Left forelimb (tissue), 1 donor: ENCODE data around the gene TMEM219.
"Not testable (repeated sequence)": the region's sequence is repeated elsewhere in the genome, so short reads cannot be mapped to it uniquely, and the experiment has no call there.

Experiments
- DNase-seq: peaks from one replicate; pipeline ENCODE4 v3.0.0-alpha.2; 2018; ENCODE audit warnings: low spot score

The TMEM219 gene

GRCh38 chr16:30011714-30012504, 50.0 kb downstream of the TMEM219 start:
- peak; percentile 58 for DNase-seq

DNA sequence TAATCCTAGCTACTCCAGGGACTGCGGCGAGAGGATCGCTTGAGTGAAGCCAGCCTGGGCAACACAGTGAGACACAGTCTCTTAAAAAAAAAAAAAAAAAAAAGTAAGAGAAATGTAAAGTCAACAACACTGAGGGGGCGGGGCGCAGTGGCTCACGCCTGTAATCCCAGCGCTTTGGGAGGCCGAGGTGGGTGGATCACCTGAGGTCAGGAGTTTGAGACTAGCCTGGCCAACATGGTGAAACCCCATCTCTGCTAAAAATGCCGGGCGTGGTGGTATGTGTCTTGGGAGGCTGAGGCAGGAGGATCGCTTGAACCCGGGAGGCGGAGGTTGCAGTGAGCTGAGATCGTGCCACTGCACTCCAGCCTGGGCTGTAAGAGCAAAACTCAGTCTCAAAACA, 50.7 kb downstream of the TMEM219 start:
- peak; percentile 46 for DNase-seq

DNA sequence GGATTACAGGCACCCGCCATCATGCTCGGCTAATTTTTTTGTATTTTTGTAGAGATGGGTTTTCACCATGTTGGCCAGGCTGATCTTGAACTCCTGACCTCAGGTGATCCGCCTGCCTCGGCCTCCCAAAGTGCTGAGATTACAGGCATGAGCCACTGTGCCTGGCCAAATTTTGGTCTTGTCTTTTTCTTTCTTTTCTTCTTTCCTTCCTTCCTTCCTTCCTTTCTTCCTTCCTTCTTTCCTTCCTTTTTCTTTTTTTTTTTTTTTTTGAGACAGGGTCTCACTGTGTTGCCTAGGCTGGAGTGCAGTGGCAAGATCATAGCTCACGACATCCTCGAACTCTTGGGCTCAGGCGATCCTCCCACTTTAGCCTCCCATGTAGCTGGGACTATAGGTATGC, 53.6 kb downstream of the TMEM219 start:
- not testable (repeated sequence) for DNase-seq

GRCh38 chr16:30016555-30017276, 54.8 kb downstream of the TMEM219 start:
- DNase-seq = no peak

- DNase-seq = no peak
Observed at GRCh38 chr16:30017277-30017656, 55.4 kb downstream of the TMEM219 start.

DNA sequence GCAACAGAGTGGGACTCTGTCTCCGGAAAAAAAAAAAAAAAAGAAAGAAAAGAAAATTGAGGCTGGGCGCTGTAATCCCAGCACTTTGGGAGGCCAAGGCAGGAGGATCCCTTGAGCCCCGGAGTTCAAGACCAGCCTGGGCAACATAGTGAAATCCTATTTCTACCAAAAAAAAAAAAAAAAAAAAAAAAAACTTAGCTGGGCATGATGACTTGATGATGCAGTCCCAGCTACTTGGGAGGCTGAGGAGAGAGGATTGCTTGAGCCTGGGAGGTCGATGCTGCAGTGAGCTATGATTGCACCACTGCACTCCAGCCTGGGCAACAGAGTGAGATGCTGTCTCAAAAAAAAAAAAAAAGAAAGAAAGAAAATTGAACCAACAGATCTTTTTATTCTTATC, 56.1 kb downstream of the TMEM219 start:
- DNase-seq = not testable (repeated sequence)

DNA sequence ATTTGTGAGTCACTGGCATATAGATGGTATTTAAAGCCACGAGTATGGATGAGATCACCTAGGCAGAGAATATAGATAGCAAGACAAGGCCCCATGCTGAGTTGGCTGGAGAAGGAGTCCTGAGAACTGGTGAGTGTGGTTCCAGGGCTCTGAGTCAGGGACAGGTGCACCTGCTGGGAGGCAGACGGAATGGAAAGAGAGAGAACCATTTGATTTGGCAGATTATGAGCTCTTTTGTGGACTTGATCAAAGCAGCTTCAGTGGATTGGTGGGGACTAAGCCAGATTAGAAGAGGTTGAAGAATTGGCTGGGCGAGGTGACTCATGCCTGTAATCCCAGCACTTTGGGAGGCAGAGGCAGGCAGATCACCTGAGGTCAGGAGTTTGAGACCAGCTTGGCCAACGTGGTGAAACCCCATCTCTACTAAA, 56.9 kb downstream of the TMEM219 start:
- no peak for DNase-seq
